Subcutaneous adipose tissue (tissue), 4 donors: ENCODE data around the gene ARRB1. TPM values are rescaled to one million over a fixed set of nuclear protein-coding genes. Genes with fewer than 3 reads are reported as not detected.

Experiments
- total RNA-seq, 4 donors: library from RNA; depleted of rRNA; stranded (reverse); fragments of >200 nt; gene quantifications; one replicate each; pipeline ENCODE4 v1.1.0, GENCODE V29; 2016
- TF ChIP-seq, protein P1 (sequence below): fragments of 450-650 bp; IDR thresholded peaks from one replicate; pipeline ENCODE4 v1.5.1; 2016; ENCODE audit warnings: low read depth, mild to moderate bottlenecking, control low read depth, antibody characterized with exemption, moderate library complexity

Gene ARRB1
- total RNA-seq, 4 donors from 2014 or later: 34.8 to 125 (median 63.0) TPM

DNA sequence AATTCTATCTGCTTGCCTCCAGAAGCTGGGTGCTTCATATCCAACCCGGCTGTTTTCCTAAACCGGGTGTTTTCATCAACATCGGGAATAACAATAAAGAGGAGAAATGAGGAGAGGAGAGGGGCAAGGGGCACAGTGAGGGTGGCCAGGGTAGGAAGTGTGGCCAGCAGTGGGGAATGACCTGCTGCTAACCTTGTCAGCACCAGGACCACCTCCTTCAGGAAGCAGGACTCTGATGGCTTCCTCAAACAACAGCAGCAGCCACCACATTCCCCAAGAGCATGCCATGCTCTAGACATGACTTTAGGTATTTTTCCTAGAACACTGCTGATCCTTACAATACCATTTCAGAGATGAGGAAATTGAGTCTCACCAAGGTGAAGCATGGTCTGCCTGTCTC, 58.5 kb downstream of the ARRB1 start:
- TF ChIP-seq, protein P1, sequence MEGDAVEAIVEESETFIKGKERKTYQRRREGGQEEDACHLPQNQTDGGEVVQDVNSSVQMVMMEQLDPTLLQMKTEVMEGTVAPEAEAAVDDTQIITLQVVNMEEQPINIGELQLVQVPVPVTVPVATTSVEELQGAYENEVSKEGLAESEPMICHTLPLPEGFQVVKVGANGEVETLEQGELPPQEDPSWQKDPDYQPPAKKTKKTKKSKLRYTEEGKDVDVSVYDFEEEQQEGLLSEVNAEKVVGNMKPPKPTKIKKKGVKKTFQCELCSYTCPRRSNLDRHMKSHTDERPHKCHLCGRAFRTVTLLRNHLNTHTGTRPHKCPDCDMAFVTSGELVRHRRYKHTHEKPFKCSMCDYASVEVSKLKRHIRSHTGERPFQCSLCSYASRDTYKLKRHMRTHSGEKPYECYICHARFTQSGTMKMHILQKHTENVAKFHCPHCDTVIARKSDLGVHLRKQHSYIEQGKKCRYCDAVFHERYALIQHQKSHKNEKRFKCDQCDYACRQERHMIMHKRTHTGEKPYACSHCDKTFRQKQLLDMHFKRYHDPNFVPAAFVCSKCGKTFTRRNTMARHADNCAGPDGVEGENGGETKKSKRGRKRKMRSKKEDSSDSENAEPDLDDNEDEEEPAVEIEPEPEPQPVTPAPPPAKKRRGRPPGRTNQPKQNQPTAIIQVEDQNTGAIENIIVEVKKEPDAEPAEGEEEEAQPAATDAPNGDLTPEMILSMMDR: no peak

DNA sequence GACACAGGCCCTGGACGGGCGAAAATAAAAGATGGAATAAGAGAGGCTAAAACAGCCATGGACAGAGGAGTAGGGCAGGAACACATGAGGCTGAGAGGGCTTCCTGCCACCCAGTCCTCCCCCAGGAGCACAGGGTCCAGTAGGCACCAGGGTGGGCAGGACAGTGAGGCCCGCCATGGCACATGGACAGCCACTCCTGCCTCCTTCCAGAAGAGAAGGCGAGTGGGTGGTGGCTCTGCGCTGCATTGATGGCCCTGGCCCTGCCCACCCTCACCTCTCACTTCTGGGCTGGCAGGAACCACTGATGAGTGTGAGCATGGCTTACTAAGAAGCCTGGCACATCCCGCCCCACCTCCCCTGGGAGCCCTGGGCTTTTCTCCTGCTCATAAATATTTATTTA, 59.7 kb downstream of the ARRB1 start:
- TF ChIP-seq, protein P1: no peak

DNA sequence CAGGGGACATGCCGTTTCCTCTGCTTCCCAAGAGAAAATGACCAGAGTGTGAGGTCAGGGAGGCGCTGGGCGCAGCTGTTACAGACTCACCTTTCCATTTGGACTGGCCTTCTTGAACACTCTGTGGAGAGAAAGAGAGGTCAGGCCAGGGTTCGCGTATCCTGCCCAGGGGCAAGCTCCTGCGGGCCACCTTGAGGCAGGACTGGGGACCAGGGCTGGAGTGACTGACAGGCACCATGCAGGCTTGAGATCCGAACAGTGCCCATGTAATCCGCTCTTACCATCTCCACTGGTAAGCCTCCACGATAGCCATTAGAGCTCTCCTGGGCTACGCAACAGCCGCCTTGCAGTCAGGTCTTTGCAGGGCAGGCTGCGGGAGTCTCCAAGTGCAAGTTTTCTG, 61.5 kb downstream of the ARRB1 start:
- TF ChIP-seq, protein P1: no peak

DNA sequence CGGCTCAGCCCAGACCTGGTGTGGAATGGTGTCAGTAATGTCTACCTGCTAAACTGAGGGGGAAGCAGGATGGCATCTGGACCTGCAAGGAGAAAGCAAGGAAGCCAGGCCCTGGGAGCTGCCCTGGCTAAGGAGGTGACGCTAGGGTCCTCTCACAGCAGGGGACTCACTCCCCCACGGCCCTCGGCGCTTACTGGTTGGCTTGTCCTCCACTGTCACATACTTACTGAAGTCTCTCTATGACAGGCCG, 62.0 kb downstream of the ARRB1 start:
- TF ChIP-seq, protein P1: no peak

DNA sequence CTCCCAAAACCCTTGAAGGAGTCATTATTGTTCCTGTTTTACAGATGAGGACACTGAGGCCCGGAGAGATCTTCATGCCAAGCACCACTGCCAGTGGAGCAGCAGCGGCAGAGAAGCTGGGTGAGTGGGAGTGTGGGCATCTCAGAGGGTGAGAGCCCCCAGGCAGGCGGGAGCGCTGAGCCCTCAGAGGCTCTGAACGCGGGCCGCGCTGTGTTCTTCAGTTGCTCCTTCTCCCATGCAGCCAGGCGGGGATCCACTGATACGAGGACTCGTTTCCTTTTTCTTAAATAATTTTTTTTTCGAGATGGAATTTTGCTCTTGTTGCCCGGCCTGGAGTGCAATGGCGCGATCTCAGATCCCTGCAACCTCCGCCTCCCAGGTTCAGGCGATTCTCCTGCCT, 63.9 kb downstream of the ARRB1 start:
- TF ChIP-seq, protein P1: no peak

DNA sequence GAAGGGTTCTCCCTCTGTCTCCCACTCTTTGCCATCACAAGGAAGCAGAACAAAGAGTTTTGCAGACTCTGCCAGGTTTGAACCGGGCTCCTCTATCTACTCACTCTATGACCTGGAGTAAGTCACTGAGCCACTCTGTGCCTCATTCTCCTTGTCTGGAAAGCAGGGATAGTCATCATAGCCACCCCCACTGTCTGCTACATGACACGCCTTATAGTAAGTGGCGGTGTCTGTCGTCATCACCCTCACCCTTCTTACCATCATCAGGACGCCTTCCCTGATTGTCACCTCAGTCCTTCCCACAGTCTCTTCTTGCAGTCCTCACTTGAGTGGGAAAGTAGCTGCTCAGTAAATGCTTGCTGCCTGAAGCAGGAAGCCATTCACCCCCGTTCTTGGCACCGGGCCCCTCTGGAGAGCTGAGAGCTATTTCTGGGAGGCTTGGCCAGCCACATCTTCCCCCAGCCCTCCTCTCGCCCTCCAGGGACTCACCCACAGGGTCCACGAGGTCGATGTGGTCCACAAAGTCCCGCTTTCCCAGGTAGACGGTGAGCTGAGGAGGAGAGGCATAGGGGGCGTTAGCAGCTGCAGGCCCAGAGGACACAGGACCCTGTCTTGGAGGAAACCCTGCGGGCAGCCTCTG, 64.5 kb downstream of the ARRB1 start:
- TF ChIP-seq, protein P1: no peak

DNA sequence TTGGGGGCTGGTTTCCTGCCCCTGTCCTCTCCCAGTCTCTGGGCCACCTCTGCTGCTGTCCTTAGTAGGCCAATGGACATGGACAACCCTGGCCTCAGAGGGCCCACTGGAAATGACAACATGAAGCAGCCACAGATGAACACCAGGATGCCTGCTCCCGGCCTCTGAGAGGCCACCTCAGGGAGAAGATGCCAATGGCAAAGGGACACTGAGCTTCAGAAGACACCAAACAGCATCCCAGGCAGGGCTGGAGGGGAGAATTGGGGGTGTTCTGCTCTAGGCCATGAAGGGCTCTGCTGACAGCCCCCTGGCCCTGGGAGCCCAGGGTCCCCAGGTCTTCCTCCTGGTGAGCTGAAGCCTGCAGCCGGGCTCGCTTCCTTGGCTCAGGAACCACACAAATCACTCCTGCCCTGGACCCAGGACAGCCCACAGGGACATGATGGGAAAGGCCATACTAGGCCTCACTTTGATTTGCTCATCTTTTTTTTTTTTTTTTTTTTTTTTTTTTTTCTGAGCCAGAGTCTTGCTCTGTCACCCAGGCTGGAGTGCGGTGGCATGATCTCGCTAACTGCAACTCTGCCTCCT, 65.6 kb downstream of the ARRB1 start:
- TF ChIP-seq, protein P1: no peak
